Activated T-helper 9 cell treated with anti-CD3 and anti-CD28 coated beads, Interleukin-2, amount 50 U/mL, for 16 hours (primary cell): ENCODE results near the gene CD6.

Experiments
- DNase-seq: peaks from one replicate; pipeline ENCODE4 v3.0.0-alpha.2; 2020; ENCODE audit warnings: low read depth

CD6 gene

GRCh38 chr11:60985991-60986915 lies 14.8 kb downstream of the CD6 start:
- peak; percentile 85 for DNase-seq

GRCh38 chr11:60987577-60988277 lies 16.2 kb downstream of the CD6 start:
- DNase-seq = peak; percentile 54

GRCh38 chr11:60988658-60989057 lies 17.2 kb downstream of the CD6 start:
- no peak for DNase-seq

GRCh38 chr11:60989093-60989650 lies 17.7 kb downstream of the CD6 start:
- no peak for DNase-seq

GRCh38 chr11:60991457-60991856 lies 20.0 kb downstream of the CD6 start:
- DNase-seq = no peak

- DNase-seq = no peak
Observed at GRCh38 chr11:60992842-60993409, 21.4 kb downstream of the CD6 start.

GRCh38 chr11:60993615-60994014 lies 22.1 kb downstream of the CD6 start:
- DNase-seq = no peak

GRCh38 chr11:60994541-60995080 lies 23.1 kb downstream of the CD6 start:
- no peak for DNase-seq

- no peak for DNase-seq
Observed at GRCh38 chr11:60995798-60996197, 24.3 kb downstream of the CD6 start.

- no peak for DNase-seq
Observed at GRCh38 chr11:60996381-60997138, 25.1 kb downstream of the CD6 start.

- no peak for DNase-seq
Observed at GRCh38 chr11:61000426-61000825, 28.9 kb downstream of the CD6 start.

GRCh38 chr11:61001931-61002330 lies 30.5 kb downstream of the CD6 start:
- no peak for DNase-seq

GRCh38 chr11:61002598-61002997 lies 31.1 kb downstream of the CD6 start:
- DNase-seq = no peak

- no peak for DNase-seq
Observed at GRCh38 chr11:61004180-61004611, 32.7 kb downstream of the CD6 start.

- DNase-seq = no peak
Observed at GRCh38 chr11:61004761-61005181, 33.3 kb downstream of the CD6 start.

- DNase-seq = no peak
Observed at GRCh38 chr11:61007383-61007955, 36.0 kb downstream of the CD6 start.

GRCh38 chr11:61007956-61008896 lies 36.7 kb downstream of the CD6 start:
- no peak for DNase-seq

- no peak for DNase-seq
Observed at GRCh38 chr11:61008971-61009370, 37.5 kb downstream of the CD6 start.

- no peak for DNase-seq
Observed at GRCh38 chr11:61009392-61010275, 38.2 kb downstream of the CD6 start.
